ENCODE data around the gene FBLN5.

- no peak for TF ChIP-seq ZBTB33 (IDR thresholded peaks at IDR 0.05)
- no peak for TF ChIP-seq SP1 (IDR thresholded peaks at IDR 0.05)
- TF ChIP-seq RXRA (IDR thresholded peaks at IDR 0.05), result no peak
- no peak for TF ChIP-seq CTCF (IDR thresholded peaks at IDR 0.05; ENCODE audit: low read depth, low read length, missing input control)
- no peak for TF ChIP-seq YY1 (IDR thresholded peaks at IDR 0.05)
- TF ChIP-seq GABPA (IDR thresholded peaks at IDR 0.05 in 1 of 2, conservative IDR thresholded peaks at IDR 0.05 in 1 of 2), result no peak
- no peak for TF ChIP-seq FOXA1 (IDR thresholded peaks at IDR 0.05)
- TF ChIP-seq MAX (IDR thresholded peaks at IDR 0.05), result no peak
Observed at GRCh38 chr14:91927800-91928199, 19.7 kb downstream of the FBLN5 start.

All from liver (tissue), 3 donors.